Transverse colon (tissue), 4 donors: ENCODE data around the gene KCNK5.

Source experiments
- CTCF ChIP-seq, 5 experiments: fragments of 200-600 bp in 3 of 5; fragments of 450-650 bp in 2 of 5; sonication (generic) in 3 of 5; IDR thresholded peaks; 1 replicate in 2 of 5; 2 replicates in 3 of 5; pipeline ENCODE4 v1.5.1; 2016 to 2017; ENCODE audit warnings: antibody characterized with exemption in 5 of 5, inconsistent platforms in 3 of 5, mild to moderate bottlenecking in 2 of 5, moderate library complexity in 1 of 5
- POLR2A ChIP-seq: fragments of 450-650 bp; IDR thresholded peaks from one replicate; pipeline ENCODE4 v1.6.1; 2016; ENCODE audit warnings: antibody characterized with exemption, mild to moderate bottlenecking, moderate library complexity
- POLR2AphosphoS5 ChIP-seq, 3 donors: sonication (generic); formaldehyde crosslinking; IDR thresholded peaks; one replicate each; pipeline ENCODE4 v1.6.1; 2016; ENCODE audit warnings: antibody characterized with exemption in 3 of 3

- TF ChIP-seq CTCF (IDR thresholded peaks at IDR 0.05) (no peak), POLR2AphosphoS5 (IDR thresholded peaks at IDR 0.05) (no peak), POLR2A (no peak)
Observed at GRCh38 chr6:39263303-39264037, 34.2 kb upstream of the KCNK5 start.
